ENCODE results near the gene CEBPE.

CEBPE gene

DNA sequence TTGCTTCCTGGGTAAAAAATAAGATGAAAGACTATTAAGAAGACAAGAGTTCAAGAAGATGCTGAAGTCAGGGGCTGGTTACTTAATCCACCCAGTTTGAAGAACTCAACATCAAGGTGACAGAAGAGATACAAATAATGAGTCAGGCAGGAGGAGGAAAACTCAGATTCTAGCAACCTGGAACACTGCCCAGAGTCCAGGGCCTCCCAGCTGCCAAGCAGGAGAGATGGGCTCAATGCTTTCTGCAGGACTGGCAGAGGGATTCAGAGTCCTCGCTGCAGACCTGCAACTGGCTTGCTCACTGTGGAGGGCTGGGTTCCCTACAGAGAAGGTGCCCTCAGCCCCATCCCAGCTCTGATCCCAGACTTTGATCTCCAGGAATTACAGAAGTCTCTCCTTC is 28.6 kb upstream of the CEBPE start:
- Histone ChIP-seq H3K56ac (ENCODE audit: low read length) (no peak overlapping the region), H3K27me3 (ENCODE audit: insufficient read depth, low read length, poor library complexity) (no peaks in the 10 kb centered on the region), H3K4me1 (ENCODE audit: control insufficient read depth, low read depth, low read length) (no peaks in the 10 kb centered on the region), H4K8ac (ENCODE audit: low read depth, low read length) (no peak overlapping the region), H3K4ac (ENCODE audit: low read depth, low read length) (no peak overlapping the region), H3K79me2 (ENCODE audit: control insufficient read depth, insufficient read depth, low read length) (no peaks in the 10 kb centered on the region), H2BK15ac (replicated peaks; ENCODE audit: low read depth) (no peak overlapping the region), H3K4me2 (ENCODE audit: low read length) (no peak overlapping the region), H3K23ac (ENCODE audit: low read length) (no peak overlapping the region), H3K27ac (ENCODE audit: low read depth, low read length) (no peak overlapping the region), H3K4me3 (ENCODE audit: low read length) (no peak overlapping the region), H2AK5ac (ENCODE audit: low read length) (no peak overlapping the region), H4K5ac (ENCODE audit: low read length) (no peak overlapping the region), H2BK120ac (ENCODE audit: low read depth, low read length) (no peak overlapping the region), H3K36me3 (ENCODE audit: control insufficient read depth, insufficient read depth, low read length) (peaks cover 2% of the 10 kb centered on the region), H3K79me1 (ENCODE audit: low read length) (no peaks in the 10 kb centered on the region), H3K9ac (ENCODE audit: low read length) (no peak overlapping the region), H2BK5ac (ENCODE audit: low read length) (no peak overlapping the region), H3K18ac (ENCODE audit: low read length) (no peak overlapping the region)
- DNase-seq: no peak
- no CpG with 5 or more reads among the region's 1 CpG for WGBS (ENCODE audit: extremely low coverage, insufficient coverage, low lambda C conversion rate)

DNA sequence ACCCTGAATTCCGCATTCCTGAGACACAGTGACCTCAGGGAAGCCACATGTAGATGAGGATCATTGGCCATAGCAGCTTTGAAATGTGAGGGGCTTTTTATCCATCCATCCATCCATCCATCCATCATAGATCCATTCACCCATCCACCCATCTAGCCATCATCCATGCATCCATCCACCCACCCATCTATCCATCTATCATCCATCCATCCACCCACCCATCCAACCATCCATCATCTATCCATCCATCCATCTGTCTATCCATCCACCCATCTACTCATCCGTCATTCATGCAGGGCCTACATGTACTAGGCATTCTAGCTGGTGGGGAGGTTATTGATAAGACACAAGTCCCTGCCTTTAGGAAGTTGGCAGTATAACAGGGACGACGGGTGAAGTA is 27.9 kb upstream of the CEBPE start:
- no peak overlapping the region for H3K27ac ChIP-seq (ENCODE audit: low read depth, low read length)
- no CpG with 5 or more reads among the region's 4 CpGs for WGBS (ENCODE audit: extremely low coverage, insufficient coverage, low lambda C conversion rate)
- no peak overlapping the region for H3K56ac ChIP-seq (ENCODE audit: low read length)
- no peak for DNase-seq
- H3K4me1 ChIP-seq (ENCODE audit: control insufficient read depth, low read depth, low read length): no peaks in the 10 kb centered on the region
- no peak overlapping the region for H3K18ac ChIP-seq (ENCODE audit: low read length)
- H2AK5ac ChIP-seq (ENCODE audit: low read length): no peak overlapping the region
- H3K9ac ChIP-seq (ENCODE audit: low read length): no peak overlapping the region
- H2BK5ac ChIP-seq (ENCODE audit: low read length): no peak overlapping the region
- H3K4ac ChIP-seq (ENCODE audit: low read depth, low read length): no peak overlapping the region
- H2BK15ac ChIP-seq (replicated peaks; ENCODE audit: low read depth): no peak overlapping the region
- no peaks in the 10 kb centered on the region for H3K79me2 ChIP-seq (ENCODE audit: control insufficient read depth, insufficient read depth, low read length)
- H3K4me3 ChIP-seq (ENCODE audit: low read length): no peak overlapping the region
- no peak overlapping the region for H4K8ac ChIP-seq (ENCODE audit: low read depth, low read length)
- peaks cover 2% of the 10 kb centered on the region for H3K36me3 ChIP-seq (ENCODE audit: control insufficient read depth, insufficient read depth, low read length)
- no peak overlapping the region for H3K23ac ChIP-seq (ENCODE audit: low read length)
- H3K4me2 ChIP-seq (ENCODE audit: low read length): no peak overlapping the region
- no peaks in the 10 kb centered on the region for H3K79me1 ChIP-seq (ENCODE audit: low read length)
- H4K5ac ChIP-seq (ENCODE audit: low read length): no peak overlapping the region
- H3K27me3 ChIP-seq (ENCODE audit: insufficient read depth, low read length, poor library complexity): no peaks in the 10 kb centered on the region
- no peak overlapping the region for H2BK120ac ChIP-seq (ENCODE audit: low read depth, low read length)

DNA sequence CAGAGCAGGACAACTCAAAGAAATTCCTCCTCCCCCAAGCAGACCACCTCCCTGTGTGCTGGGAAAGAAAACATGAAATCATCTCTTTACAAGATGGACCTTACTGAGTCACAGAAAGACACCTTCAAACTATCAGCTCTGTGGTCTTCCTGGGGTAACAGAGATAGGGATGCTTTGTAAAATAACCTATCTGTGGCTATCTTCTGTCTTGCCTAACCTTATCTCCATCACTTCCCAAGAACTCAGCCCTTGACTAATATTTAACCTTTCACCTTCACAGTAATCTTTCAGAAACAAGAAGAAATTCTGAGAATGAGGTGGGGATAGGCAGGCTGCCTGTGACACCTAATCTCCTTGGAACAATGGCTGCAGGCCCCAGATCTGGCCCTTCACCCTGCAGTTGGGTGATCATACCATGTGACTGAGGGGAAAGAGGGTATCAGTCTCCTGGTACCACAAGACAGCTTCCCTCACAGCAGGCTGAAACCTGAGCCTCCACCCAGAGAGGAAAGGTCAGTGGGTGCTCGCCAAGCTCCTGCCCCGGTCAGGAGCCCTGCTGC is 27.4 kb upstream of the CEBPE start:
- H3K36me3 ChIP-seq (ENCODE audit: control insufficient read depth, insufficient read depth, low read length): peaks cover 2% of the 10 kb centered on the region
- no peak overlapping the region for H2BK15ac ChIP-seq (replicated peaks; ENCODE audit: low read depth)
- no peak overlapping the region for H3K56ac ChIP-seq (ENCODE audit: low read length)
- no peaks in the 10 kb centered on the region for H3K27me3 ChIP-seq (ENCODE audit: insufficient read depth, low read length, poor library complexity)
- H3K79me2 ChIP-seq (ENCODE audit: control insufficient read depth, insufficient read depth, low read length): no peaks in the 10 kb centered on the region
- H3K23ac ChIP-seq (ENCODE audit: low read length): no peak overlapping the region
- H4K8ac ChIP-seq (ENCODE audit: low read depth, low read length): no peak overlapping the region
- peak; percentile 64 for DNase-seq
- no peak overlapping the region for H3K9ac ChIP-seq (ENCODE audit: low read length)
- H4K5ac ChIP-seq (ENCODE audit: low read length): no peak overlapping the region
- H3K4me1 ChIP-seq (ENCODE audit: control insufficient read depth, low read depth, low read length): no peaks in the 10 kb centered on the region
- H3K27ac ChIP-seq (ENCODE audit: low read depth, low read length): no peak overlapping the region
- WGBS (ENCODE audit: extremely low coverage, insufficient coverage, low lambda C conversion rate): no CpG with 5 or more reads among the region's 2 CpGs
- H3K18ac ChIP-seq (ENCODE audit: low read length): no peak overlapping the region
- no peak overlapping the region for H3K4me2 ChIP-seq (ENCODE audit: low read length)
- no peak overlapping the region for H3K4ac ChIP-seq (ENCODE audit: low read depth, low read length)
- H3K4me3 ChIP-seq (ENCODE audit: low read length): no peak overlapping the region
- no peaks in the 10 kb centered on the region for H3K79me1 ChIP-seq (ENCODE audit: low read length)
- H2BK5ac ChIP-seq (ENCODE audit: low read length): no peak overlapping the region
- no peak overlapping the region for H2AK5ac ChIP-seq (ENCODE audit: low read length)
- no peak overlapping the region for H2BK120ac ChIP-seq (ENCODE audit: low read depth, low read length)

DNA sequence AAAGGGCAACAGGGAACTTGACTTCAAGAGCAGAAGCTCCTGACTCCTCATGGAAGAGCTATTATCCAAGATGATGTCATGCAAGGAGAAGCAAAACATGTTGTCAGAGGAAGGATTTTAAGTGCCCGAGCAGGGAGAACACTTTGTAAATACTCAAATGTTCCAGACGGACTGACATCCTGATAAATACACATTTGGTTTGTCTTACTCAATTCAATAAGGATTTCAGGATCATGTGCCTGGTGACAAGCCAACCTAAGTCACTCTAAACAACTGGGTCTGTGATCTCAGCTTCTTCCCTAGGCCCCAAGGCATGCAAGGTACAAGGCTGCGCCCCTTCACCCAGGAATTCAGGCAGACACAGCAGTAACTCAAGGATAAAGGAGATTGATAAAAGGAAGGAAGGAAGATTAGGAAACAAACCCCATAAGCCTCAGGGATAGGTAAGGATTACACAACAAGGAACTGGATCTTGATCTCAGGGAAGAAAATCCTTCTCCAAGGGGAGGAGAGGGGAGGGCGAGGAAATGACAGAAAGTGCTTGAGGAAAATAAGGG is 26.8 kb upstream of the CEBPE start:
- WGBS (ENCODE audit: extremely low coverage, insufficient coverage, low lambda C conversion rate): no CpG with 5 or more reads among the region's 4 CpGs
- Histone ChIP-seq H3K9ac (ENCODE audit: low read length) (no peak overlapping the region), H3K4me2 (ENCODE audit: low read length) (no peak overlapping the region), H2BK120ac (ENCODE audit: low read depth, low read length) (no peak overlapping the region), H3K27ac (ENCODE audit: low read depth, low read length) (no peak overlapping the region), H3K23ac (ENCODE audit: low read length) (no peak overlapping the region), H3K36me3 (ENCODE audit: control insufficient read depth, insufficient read depth, low read length) (peaks cover 2% of the 10 kb centered on the region), H3K79me1 (ENCODE audit: low read length) (no peaks in the 10 kb centered on the region), H4K8ac (ENCODE audit: low read depth, low read length) (no peak overlapping the region), H2AK5ac (ENCODE audit: low read length) (no peak overlapping the region), H4K5ac (ENCODE audit: low read length) (no peak overlapping the region), H2BK5ac (ENCODE audit: low read length) (no peak overlapping the region), H3K4me1 (ENCODE audit: control insufficient read depth, low read depth, low read length) (no peaks in the 10 kb centered on the region), H3K4ac (ENCODE audit: low read depth, low read length) (no peak overlapping the region), H2BK15ac (replicated peaks; ENCODE audit: low read depth) (no peak overlapping the region), H3K27me3 (ENCODE audit: insufficient read depth, low read length, poor library complexity) (no peaks in the 10 kb centered on the region), H3K56ac (ENCODE audit: low read length) (no peak overlapping the region), H3K18ac (ENCODE audit: low read length) (no peak overlapping the region), H3K4me3 (ENCODE audit: low read length) (no peak overlapping the region), H3K79me2 (ENCODE audit: control insufficient read depth, insufficient read depth, low read length) (no peaks in the 10 kb centered on the region)
- DNase-seq: no peak

DNA sequence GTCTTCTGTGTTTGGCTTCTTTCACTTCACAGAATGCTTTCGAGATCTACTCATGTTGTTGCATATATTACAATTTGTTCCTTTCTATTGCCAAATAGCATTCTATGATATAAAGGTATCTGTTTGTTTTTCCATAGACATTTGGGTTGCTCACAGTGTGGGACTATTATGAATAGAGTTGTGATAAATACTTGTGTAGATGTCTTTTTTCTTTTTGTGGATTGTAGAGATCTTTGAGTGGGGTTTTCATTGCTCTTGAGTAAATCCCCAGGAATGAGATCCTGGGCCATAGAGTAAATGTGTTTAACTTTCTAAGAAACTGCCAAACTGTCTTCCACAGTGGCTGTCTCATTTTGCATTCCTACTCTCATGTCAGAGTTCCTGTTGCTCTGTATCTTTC is 24.9 kb upstream of the CEBPE start:
- Histone ChIP-seq H3K23ac (ENCODE audit: low read length) (no peak overlapping the region), H3K4me3 (ENCODE audit: low read length) (no peak overlapping the region), H2AK5ac (ENCODE audit: low read length) (no peak overlapping the region), H3K79me2 (ENCODE audit: control insufficient read depth, insufficient read depth, low read length) (no peaks in the 10 kb centered on the region), H3K27me3 (ENCODE audit: insufficient read depth, low read length, poor library complexity) (no peaks in the 10 kb centered on the region), H2BK15ac (replicated peaks; ENCODE audit: low read depth) (no peak overlapping the region), H3K4me2 (ENCODE audit: low read length) (no peak overlapping the region), H3K27ac (ENCODE audit: low read depth, low read length) (no peak overlapping the region), H3K4ac (ENCODE audit: low read depth, low read length) (no peak overlapping the region), H3K9ac (ENCODE audit: low read length) (no peak overlapping the region), H3K36me3 (ENCODE audit: control insufficient read depth, insufficient read depth, low read length) (peaks cover 2% of the 10 kb centered on the region), H4K8ac (ENCODE audit: low read depth, low read length) (no peak overlapping the region), H2BK5ac (ENCODE audit: low read length) (no peak overlapping the region), H2BK120ac (ENCODE audit: low read depth, low read length) (no peak overlapping the region), H3K79me1 (ENCODE audit: low read length) (no peaks in the 10 kb centered on the region), H4K5ac (ENCODE audit: low read length) (no peak overlapping the region), H3K4me1 (ENCODE audit: control insufficient read depth, low read depth, low read length) (no peaks in the 10 kb centered on the region), H3K18ac (ENCODE audit: low read length) (no peak overlapping the region), H3K56ac (ENCODE audit: low read length) (no peak overlapping the region)
- DNase-seq: no peak
- WGBS (ENCODE audit: extremely low coverage, insufficient coverage, low lambda C conversion rate): no CpG with 5 or more reads among the region's 1 CpG

DNA sequence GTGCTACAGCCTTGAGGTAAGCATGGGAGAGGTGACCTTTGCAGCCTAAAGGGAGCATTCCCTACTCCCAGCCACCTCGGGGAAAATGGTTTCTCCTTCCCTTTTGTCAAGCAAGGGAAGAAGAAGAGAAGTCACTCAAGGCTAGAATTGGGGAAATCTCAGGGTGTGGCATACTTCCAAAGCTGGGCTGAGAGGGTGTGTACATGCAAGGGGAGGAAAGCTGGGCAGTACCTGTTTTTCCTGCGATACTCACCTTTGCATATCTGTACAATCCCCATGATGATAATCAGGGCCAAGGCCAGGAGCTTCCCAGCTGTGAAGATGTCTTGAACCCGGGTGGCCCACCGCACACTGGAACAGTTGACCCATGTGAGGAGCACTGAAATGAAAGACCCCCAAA is 23.8 kb upstream of the CEBPE start:
- Histone ChIP-seq H4K5ac (ENCODE audit: low read length) (no peak overlapping the region), H3K56ac (ENCODE audit: low read length) (no peak overlapping the region), H3K23ac (ENCODE audit: low read length) (no peak overlapping the region), H2AK5ac (ENCODE audit: low read length) (no peak overlapping the region), H3K4ac (ENCODE audit: low read depth, low read length) (no peak overlapping the region), H3K4me1 (ENCODE audit: control insufficient read depth, low read depth, low read length) (no peaks in the 10 kb centered on the region), H3K27ac (ENCODE audit: low read depth, low read length) (no peak overlapping the region), H3K79me1 (ENCODE audit: low read length) (no peaks in the 10 kb centered on the region), H2BK5ac (ENCODE audit: low read length) (no peak overlapping the region), H3K9ac (ENCODE audit: low read length) (no peak overlapping the region), H3K27me3 (ENCODE audit: insufficient read depth, low read length, poor library complexity) (no peaks in the 10 kb centered on the region), H3K36me3 (ENCODE audit: control insufficient read depth, insufficient read depth, low read length) (peaks cover 2% of the 10 kb centered on the region), H4K8ac (ENCODE audit: low read depth, low read length) (no peak overlapping the region), H3K4me2 (ENCODE audit: low read length) (no peak overlapping the region), H3K4me3 (ENCODE audit: low read length) (no peak overlapping the region), H3K79me2 (ENCODE audit: control insufficient read depth, insufficient read depth, low read length) (no peaks in the 10 kb centered on the region), H2BK15ac (replicated peaks; ENCODE audit: low read depth) (no peak overlapping the region), H2BK120ac (ENCODE audit: low read depth, low read length) (no peak overlapping the region), H3K18ac (ENCODE audit: low read length) (no peak overlapping the region)
- DNase-seq: no peak
- WGBS (ENCODE audit: extremely low coverage, insufficient coverage, low lambda C conversion rate): no CpG with 5 or more reads among the region's 4 CpGs

Measured in mesendoderm (in vitro differentiated cells).